Transverse colon (tissue), 4 donors: ENCODE data around the gene PDRG1. TPM values are rescaled to one million over a fixed set of nuclear protein-coding genes. Genes with fewer than 3 reads are reported as not detected.
A peak's percentile ranks its signal among the peaks of the same experiment; 100 is the strongest.

Experiments used
- DNase-seq: peaks from one replicate; pipeline ENCODE4 v3.0.0-alpha.2; 2019
- H3K27ac ChIP-seq, 4 donors: fragments of 200-600 bp; sonication (generic); 2 replicates each; pipeline ENCODE4 v1.5.1; 2016 to 2018; ENCODE audit warnings: inconsistent platforms in 4 of 4
- H3K27me3 ChIP-seq: fragments of 200-600 bp; sonication (generic); 2 replicates; pipeline ENCODE4 v1.5.1; 2017; ENCODE audit warnings: inconsistent platforms
- H3K36me3 ChIP-seq, 4 donors: fragments of 200-600 bp; sonication (generic); 2 replicates each; pipeline ENCODE4 v1.5.1; 2017 to 2019; ENCODE audit warnings: inconsistent platforms in 4 of 4
- H3K4me1 ChIP-seq, 4 donors: fragments of 200-600 bp; sonication (generic); 2 replicates each; pipeline ENCODE4 v1.5.1; 2017 to 2020; ENCODE audit warnings: inconsistent platforms in 4 of 4
- H3K4me3 ChIP-seq, 4 donors: fragments of 200-600 bp; sonication (generic); 1 replicate in 1 of 4; 2 replicates in 3 of 4; pipeline versions ENCODE4 v1.5.1 to v1.6.1; 2017 to 2019; ENCODE audit warnings: inconsistent platforms in 4 of 4
- H3K9me3 ChIP-seq, 2 donors: fragments of 200-600 bp; sonication (generic); 2 replicates each; pipeline ENCODE4 v1.5.1; 2017 to 2019; ENCODE audit warnings: inconsistent platforms in 2 of 2
- EP300 ChIP-seq: sonication (generic); formaldehyde crosslinking; IDR thresholded peaks from one replicate; pipeline ENCODE4 v1.6.1; 2017; ENCODE audit warnings: antibody characterized with exemption, low read depth
- POLR2A ChIP-seq: fragments of 450-650 bp; IDR thresholded peaks from one replicate; pipeline ENCODE4 v1.6.1; 2016; ENCODE audit warnings: antibody characterized with exemption, mild to moderate bottlenecking, moderate library complexity
- POLR2AphosphoS5 ChIP-seq, 3 donors: sonication (generic); formaldehyde crosslinking; IDR thresholded peaks; one replicate each; pipeline ENCODE4 v1.6.1; 2016; ENCODE audit warnings: antibody characterized with exemption in 3 of 3
- WGBS, 2 donors: methylation state at CpG; one replicate each; pipeline ENCODE4 v1.1.5; 2018; ENCODE audit warnings: low coverage in 1 of 2; 5-methylcytosine and 5-hydroxymethylcytosine counted together
- in situ Hi-C, 4 donors: fragments of 200-750 bp; cut with MboI; loops; one replicate each; pipeline versions ENCODE4 v1.15.0 to v1.15.1; 2017; ENCODE audit warnings: low sequenced_read_pairs in 3 of 4, low pct_ligation_motif_present in 1 of 4, low pct_unique_long_range_greater_than_20kb in 1 of 4
- intact Hi-C: fragments of 100-400 bp; cut with DNase I; formaldehyde crosslinking; loops from one replicate; pipeline ENCODE4 v1.15.1; 2023; ENCODE audit warnings: low total_unique reads
- total RNA-seq, 4 donors: library from RNA; depleted of rRNA; stranded (reverse); fragments of >200 nt; gene quantifications; one replicate each; pipeline ENCODE4 v1.1.0, GENCODE V29; 2016
- TF ChIP-seq, protein P1 (sequence below), 5 experiments: fragments of 200-600 bp in 3 of 5; fragments of 450-650 bp in 2 of 5; sonication (generic) in 3 of 5; IDR thresholded peaks; 1 replicate in 2 of 5; 2 replicates in 3 of 5; pipeline ENCODE4 v1.5.1; 2016 to 2017; ENCODE audit warnings: antibody characterized with exemption in 5 of 5, inconsistent platforms in 3 of 5, mild to moderate bottlenecking in 2 of 5, moderate library complexity in 1 of 5

The PDRG1 gene
- total RNA-seq, 4 donors from 2014 or later: 2.2 to 9.2 (median 6.5) TPM

DNA sequence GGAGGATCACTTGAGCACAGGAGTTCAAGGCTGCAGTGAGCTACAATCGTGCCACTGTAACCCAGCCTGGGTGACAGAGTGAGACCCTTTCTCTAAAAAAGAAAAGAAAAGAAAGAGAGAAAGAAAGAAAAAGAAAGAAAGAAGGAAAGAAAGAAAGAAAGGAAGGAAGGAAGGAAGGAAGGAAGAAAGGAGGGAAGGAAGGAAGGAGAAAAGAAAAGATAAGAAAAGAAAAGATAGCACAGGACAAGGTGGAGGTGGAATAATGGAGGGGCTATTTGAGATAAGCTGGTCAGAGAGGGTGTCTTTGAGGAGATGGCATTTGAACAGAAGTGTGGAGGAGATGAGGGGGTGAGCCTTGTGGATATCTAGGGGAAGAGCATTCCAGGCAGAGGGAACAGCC lies 2.7 kb upstream of the PDRG1 start:
- intact Hi-C loops: no loop called here
- no peak overlapping the region for H3K27ac ChIP-seq
- H3K27me3 ChIP-seq: peaks cover 3% of the 10 kb centered on the region
- H3K36me3 ChIP-seq: no peaks in the 10 kb centered on the region
- no peak overlapping the region for H3K4me3 ChIP-seq
- H3K9me3 ChIP-seq: no peaks in the 10 kb centered on the region
- no peak for DNase-seq
- no peak for TF ChIP-seq EP300
- TF ChIP-seq POLR2A: no peak
- TF ChIP-seq POLR2AphosphoS5 (IDR thresholded peaks at IDR 0.05): no peak
- TF ChIP-seq, protein P1, sequence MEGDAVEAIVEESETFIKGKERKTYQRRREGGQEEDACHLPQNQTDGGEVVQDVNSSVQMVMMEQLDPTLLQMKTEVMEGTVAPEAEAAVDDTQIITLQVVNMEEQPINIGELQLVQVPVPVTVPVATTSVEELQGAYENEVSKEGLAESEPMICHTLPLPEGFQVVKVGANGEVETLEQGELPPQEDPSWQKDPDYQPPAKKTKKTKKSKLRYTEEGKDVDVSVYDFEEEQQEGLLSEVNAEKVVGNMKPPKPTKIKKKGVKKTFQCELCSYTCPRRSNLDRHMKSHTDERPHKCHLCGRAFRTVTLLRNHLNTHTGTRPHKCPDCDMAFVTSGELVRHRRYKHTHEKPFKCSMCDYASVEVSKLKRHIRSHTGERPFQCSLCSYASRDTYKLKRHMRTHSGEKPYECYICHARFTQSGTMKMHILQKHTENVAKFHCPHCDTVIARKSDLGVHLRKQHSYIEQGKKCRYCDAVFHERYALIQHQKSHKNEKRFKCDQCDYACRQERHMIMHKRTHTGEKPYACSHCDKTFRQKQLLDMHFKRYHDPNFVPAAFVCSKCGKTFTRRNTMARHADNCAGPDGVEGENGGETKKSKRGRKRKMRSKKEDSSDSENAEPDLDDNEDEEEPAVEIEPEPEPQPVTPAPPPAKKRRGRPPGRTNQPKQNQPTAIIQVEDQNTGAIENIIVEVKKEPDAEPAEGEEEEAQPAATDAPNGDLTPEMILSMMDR (IDR thresholded peaks at IDR 0.05): no peak
- H3K4me1 ChIP-seq: peaks cover 9 to 13% (median 10%) of the 10 kb centered on the region in 4 donors
- in situ Hi-C loops: no loop called here
- WGBS, 2 donors: 30 to 72% methylated on average over 1 of the region's 1 CpG

DNA sequence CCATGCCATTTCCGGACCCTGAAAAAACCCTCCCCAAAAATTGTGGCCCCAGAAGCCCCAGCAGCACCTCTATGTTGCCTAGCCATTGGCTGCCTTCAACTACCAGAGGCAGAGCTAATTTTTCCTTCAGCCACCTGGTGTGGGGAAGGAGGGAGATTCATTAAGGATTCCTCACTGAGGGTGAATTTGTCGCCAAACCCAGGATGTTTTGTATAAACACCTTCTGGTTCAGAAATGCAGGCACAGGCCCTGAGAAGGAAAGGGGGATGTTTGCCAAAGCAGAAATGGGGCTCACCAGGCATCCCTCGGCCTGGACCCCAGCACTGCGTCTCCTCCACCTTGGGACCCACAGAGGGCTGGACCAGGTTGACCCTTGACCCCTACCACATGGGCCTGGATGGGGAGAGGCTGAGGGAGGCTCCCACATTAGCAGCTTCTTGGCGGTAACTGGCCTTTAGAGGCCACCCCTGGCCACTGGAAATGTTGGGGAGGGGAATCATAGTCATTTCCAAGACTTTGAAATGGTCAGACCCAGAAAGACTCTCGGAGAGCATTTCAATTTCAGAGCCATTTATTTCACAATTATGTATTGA lies 1.8 kb upstream of the PDRG1 start:
- Histone ChIP-seq H3K9me3 (no peaks in the 10 kb centered on the region), H3K27ac (no peak overlapping the region), H3K27me3 (peaks cover 2% of the 10 kb centered on the region), H3K4me1 (peaks cover 9 to 13% (median 10%) of the 10 kb centered on the region in 4 donors), H3K36me3 (peaks cover 0 to 3% (median under 1%) of the 10 kb centered on the region in 4 donors), H3K4me3 (no peak overlapping the region)
- DNase-seq: no peak
- intact Hi-C loops (loop anchor here (2.0 kb wide), 1 partner anchor 95 kb away; no protein-coding TSS in a partner anchor), in situ Hi-C loops (no loop called here)
- no peak for TF ChIP-seq POLR2A
- TF ChIP-seq, protein P1 (IDR thresholded peaks at IDR 0.05): no peak
- no peak for TF ChIP-seq POLR2AphosphoS5 (IDR thresholded peaks at IDR 0.05)
- TF ChIP-seq EP300: no peak
- 69 to 100% methylated on average over 1 to 6 of the region's 6 CpGs for WGBS, 2 donors

DNA sequence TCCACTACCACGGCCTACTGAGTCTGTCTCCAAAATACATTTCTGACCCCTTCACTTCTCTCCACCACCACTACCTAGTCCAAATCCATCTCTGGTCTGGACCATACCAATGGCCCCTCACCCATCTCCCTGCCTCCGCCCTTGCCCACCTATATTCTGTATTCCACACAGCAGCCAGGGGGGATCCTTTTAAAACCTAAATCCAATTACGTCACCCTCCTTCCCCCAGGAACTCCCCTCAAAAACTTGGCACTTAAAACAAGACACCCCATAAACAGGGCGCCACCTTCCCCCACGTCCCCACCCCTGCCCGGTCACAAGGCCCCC lies 680 bp downstream of the PDRG1 start:
- Histone ChIP-seq H3K9me3 (no peaks in the 10 kb centered on the region), H3K36me3 (peaks cover 0 to 24% (median 11%) of the 10 kb centered on the region in 4 donors), H3K27ac (peak overlapping the region in 3 of 4 donors; percentile 73 to 88 (median 84)), H3K4me1 (peaks cover 9 to 13% (median 10%) of the 10 kb centered on the region in 4 donors), H3K4me3 (peak overlapping the region; percentile 75 to 95 (median 82)), H3K27me3 (no peaks in the 10 kb centered on the region)
- intact Hi-C loops: no loop called here
- TF ChIP-seq POLR2AphosphoS5 (IDR thresholded peaks at IDR 0.05) (no peak), EP300 (no peak), POLR2A (no peak)
- TF ChIP-seq, protein P1 (IDR thresholded peaks at IDR 0.05): no peak
- DNase-seq: no peak
- WGBS, 2 donors: 0 to 4% methylated on average over 1 to 6 of the region's 6 CpGs
- in situ Hi-C loops: no loop called here

DNA sequence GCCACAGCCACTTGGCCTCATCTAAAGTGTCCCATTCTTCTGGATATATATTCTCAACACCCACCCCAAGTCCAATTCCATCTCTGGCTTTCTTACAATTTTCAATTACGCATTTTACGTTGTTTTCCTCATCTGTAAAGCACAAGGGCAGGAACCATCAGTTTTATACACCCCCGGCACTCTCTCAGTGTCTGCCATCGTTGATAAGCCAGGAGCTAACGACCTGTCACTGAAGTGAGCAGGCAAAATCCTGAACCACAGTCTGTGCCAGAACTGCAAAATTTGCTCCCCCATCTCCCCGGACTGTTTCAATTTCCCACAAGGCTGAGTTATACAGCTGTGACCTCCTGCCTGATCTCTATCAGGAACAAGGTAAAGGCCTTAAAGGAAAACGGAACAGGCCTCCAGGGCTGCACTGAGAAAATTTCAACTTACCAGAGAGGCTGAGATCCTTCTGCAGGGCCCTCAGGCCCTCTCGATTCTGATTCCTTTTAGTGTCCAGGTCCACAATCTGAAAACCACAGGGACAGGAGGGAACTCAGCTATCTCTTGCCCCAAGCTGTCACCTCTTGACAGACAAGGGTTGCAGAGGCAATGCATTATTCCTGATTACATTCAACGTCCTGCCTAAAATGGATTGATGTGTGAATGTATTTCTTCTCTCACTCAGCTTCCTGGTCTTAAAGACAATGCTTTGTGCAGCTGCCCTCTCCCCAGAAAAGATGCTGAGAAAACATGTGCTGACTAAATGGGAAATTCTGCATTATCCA lies 1.8 kb downstream of the PDRG1 start:
- Histone ChIP-seq H3K36me3 (peaks cover 0 to 28% (median 15%) of the 10 kb centered on the region in 4 donors), H3K4me3 (no peak overlapping the region), H3K4me1 (peaks cover 9 to 13% (median 10%) of the 10 kb centered on the region in 4 donors), H3K27me3 (no peaks in the 10 kb centered on the region), H3K9me3 (no peaks in the 10 kb centered on the region), H3K27ac (no peak overlapping the region)
- in situ Hi-C loops: loop anchor here in 1 of 4 donors (10.0 kb wide), 1 partner anchor 105 kb away; the partner anchor contains the start of gene FOXS1
- DNase-seq: no peak
- intact Hi-C loops: no loop called here
- WGBS, 2 donors: 84 to 100% methylated on average over 2 to 9 of the region's 9 CpGs
- TF ChIP-seq POLR2A (no peak), POLR2AphosphoS5 (IDR thresholded peaks at IDR 0.05) (no peak), EP300 (no peak)
- TF ChIP-seq, protein P1 (IDR thresholded peaks at IDR 0.05): no peak
